Activated naive CD8-positive, alpha-beta T cell treated with anti-CD3 and anti-CD28 coated beads, Interleukin-2, amount 50 U/mL, for 24 hours (primary cell): ENCODE data around the gene LRRC36.

Experiments used
- ATAC-seq: fragments of 150-1000 bp; cut with Tn5 transposase; one replicate; pipeline ENCODE4 v1.10.0; 2021
- DNase-seq: peaks from one replicate; pipeline ENCODE4 v3.0.0; 2021
- H3K27ac Mint-ChIP-seq: one replicate; pipeline ENCODE4 v1.8.0; 2021; ENCODE audit warnings: mild to moderate bottlenecking, mixed read lengths
- H3K27me3 Mint-ChIP-seq: one replicate; pipeline ENCODE4 v1.8.0; 2021; ENCODE audit warnings: mixed read lengths
- H3K36me3 Mint-ChIP-seq: one replicate; pipeline ENCODE4 v1.8.0; 2021; ENCODE audit warnings: low read depth, mixed read lengths
- H3K4me1 Mint-ChIP-seq: one replicate; pipeline ENCODE4 v1.8.0; 2021; ENCODE audit warnings: mixed read lengths
- H3K4me3 Mint-ChIP-seq: one replicate; pipeline ENCODE4 v1.8.0; 2021; ENCODE audit warnings: mild to moderate bottlenecking, moderate library complexity, mixed read lengths
- H3K9me3 Mint-ChIP-seq: one replicate; pipeline ENCODE4 v1.8.0; 2021; ENCODE audit warnings: mixed read lengths

Gene LRRC36

DNA sequence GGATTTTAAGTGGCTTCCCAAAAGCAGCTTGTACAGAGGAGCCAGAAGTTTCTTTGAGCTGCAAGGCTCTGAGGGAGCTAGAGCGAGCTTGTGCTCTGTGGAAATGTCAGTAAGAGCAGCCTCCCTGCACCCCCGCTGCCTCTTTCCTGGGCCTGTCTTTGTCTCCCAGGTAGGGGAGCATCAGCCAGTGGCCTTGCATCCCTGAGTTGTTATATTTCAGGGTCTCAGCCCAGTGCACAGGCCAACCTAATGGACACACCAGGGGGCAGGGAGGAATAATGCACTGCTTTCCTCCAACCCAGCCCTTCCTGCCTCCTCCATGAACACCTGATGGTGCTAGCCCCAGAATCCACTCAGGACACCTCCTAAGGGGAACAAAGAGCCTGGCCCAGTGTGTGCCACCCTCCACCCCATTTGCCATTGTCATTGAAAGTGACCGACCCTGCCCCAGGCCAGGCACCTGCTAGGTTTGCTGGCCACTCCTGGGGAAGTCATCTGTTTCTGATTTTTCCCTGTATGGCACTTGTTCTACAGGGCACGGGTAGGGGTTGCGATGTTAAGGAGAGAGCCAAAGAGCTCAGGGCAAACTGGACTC, 60.3 kb downstream of the LRRC36 start:
- Mint-ChIP-seq H3K4me3 (no peak overlapping the region), H3K27me3 (peaks cover 5% of the 10 kb centered on the region), H3K36me3 (no peaks in the 10 kb centered on the region), H3K9me3 (no peaks in the 10 kb centered on the region), H3K4me1 (peaks cover 13% of the 10 kb centered on the region), H3K27ac (no peak overlapping the region)
- ATAC-seq: no peak
- DNase-seq: no peak

DNA sequence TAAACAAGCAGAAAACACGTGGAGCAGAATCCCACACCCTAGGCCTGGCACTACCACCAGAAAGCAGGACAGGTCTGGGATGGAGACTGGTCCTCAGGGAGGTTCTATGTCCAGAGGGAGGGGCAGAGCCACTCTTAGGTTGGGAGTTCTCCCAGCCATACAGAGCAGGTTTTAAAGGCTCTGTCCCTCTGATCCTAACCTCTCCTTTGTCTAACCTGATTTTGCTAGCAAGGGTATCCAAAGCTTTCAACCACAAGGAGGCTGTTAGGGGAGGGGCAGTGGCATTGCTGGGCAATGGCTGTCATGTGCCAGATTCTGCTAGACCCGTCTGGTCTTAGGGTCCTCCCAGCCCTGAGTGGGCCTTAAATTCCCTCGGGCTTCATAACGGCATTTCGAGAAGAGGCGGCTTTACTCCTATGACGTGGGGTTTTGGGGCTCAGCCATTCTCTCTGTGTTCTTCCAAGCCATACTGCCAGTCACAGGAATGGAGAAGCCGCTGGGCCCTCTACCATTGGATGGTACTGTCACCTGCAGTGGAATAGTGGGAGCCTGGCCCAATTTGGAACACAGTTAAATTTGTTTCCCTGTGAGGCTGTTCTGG, 61.0 kb downstream of the LRRC36 start:
- no peaks in the 10 kb centered on the region for H3K9me3 Mint-ChIP-seq
- peaks cover 13% of the 10 kb centered on the region for H3K4me1 Mint-ChIP-seq
- DNase-seq (no peak), ATAC-seq (no peak)
- H3K4me3 Mint-ChIP-seq: no peak overlapping the region
- H3K36me3 Mint-ChIP-seq: no peaks in the 10 kb centered on the region
- H3K27me3 Mint-ChIP-seq: peaks cover 11% of the 10 kb centered on the region
- no peak overlapping the region for H3K27ac Mint-ChIP-seq

DNA sequence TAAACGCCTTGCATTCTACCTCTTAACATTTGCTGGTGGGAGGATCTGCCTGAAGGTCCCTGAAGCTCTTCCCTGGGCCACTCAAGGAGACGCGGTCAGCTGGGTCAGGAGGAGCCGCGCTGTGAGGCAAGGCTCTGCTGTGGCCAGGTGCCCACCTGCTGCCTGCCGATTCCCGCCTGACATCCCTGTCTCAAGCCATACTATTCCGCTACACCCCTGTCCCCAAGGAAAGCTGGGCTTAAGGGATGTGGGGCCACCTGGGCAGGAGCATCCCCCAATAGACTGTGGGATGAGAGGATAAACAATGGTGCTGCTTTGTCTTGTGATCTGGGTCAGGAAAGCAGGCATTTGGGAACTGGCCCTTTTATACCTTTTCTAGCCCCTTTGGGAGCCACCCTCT, 61.6 kb downstream of the LRRC36 start:
- H3K27me3 Mint-ChIP-seq: peaks cover 12% of the 10 kb centered on the region
- no peak overlapping the region for H3K4me3 Mint-ChIP-seq
- no peaks in the 10 kb centered on the region for H3K36me3 Mint-ChIP-seq
- no peaks in the 10 kb centered on the region for H3K9me3 Mint-ChIP-seq
- DNase-seq: no peak
- ATAC-seq: no peak
- H3K4me1 Mint-ChIP-seq: peaks cover 13% of the 10 kb centered on the region
- H3K27ac Mint-ChIP-seq: no peak overlapping the region

DNA sequence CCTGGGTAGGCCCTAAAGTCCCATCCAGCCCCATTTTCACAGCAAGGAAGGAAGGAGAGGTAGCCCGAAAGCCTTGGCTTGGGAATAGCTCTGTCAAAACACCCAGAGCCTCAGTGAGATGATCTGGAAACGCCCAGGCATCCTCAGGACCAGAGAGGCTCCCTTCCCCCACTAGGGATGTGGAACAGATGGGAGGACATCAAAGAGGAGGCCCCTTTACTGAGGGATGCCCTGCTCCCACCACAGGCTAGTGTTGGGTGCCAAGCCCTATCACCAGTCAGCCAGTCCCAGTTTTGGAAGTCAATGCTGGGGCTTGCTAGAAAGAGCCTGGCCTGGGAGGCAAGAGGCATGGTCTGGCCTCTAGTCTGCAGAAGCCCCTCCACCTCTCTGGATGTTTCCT, 62.0 kb downstream of the LRRC36 start:
- H3K36me3 Mint-ChIP-seq: no peaks in the 10 kb centered on the region
- ATAC-seq (no peak), DNase-seq (no peak)
- H3K9me3 Mint-ChIP-seq: no peaks in the 10 kb centered on the region
- H3K27me3 Mint-ChIP-seq: peaks cover 13% of the 10 kb centered on the region
- H3K27ac Mint-ChIP-seq: no peak overlapping the region
- H3K4me1 Mint-ChIP-seq: peaks cover 13% of the 10 kb centered on the region
- no peak overlapping the region for H3K4me3 Mint-ChIP-seq

DNA sequence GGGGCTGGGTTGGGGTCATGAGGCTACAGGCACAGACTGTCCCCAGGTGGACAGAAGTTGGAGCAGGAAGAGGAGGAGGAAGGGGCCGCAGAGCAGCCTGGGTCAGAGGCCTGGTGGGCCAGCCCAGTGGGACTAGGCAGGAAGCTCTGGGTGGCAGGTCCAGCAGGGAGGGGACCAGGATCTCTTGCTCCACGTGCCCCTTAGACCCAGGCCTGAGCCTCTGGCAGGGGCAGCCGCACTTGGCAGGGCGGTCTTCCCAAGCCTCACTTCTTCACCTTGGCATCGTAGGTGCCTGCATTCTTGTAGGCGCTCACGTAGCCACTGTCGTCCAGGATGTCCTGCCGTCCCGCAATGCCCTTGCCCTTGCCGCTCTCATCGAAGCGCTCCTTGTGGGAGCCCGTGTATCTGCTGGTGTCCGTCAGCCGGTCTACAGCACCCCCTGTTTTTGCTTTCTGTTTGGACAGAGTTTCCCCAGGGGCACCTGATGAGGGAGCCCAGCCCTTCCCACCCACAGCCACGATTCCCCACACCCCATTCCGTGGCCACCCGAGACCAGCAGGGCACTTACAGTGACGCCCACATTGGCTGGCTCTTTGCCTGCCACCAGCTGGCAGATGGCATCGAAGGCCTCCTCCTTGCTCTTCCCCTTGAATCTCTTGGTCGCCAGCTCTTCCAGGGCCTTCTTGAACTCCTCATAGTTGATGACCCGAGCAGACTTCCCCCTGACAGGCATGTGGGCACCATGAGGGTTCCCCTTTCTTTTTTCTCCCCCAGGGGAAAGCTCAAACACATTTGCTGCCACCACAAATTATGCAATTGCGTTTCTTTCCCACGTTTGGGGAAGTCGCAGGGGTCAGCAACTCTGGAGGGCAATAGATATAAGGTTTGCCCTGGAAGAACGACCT, 63.5 kb downstream of the LRRC36 start:
- Mint-ChIP-seq H3K4me3 (no peak overlapping the region), H3K4me1 (peaks cover 12% of the 10 kb centered on the region), H3K9me3 (no peaks in the 10 kb centered on the region), H3K36me3 (no peaks in the 10 kb centered on the region), H3K27ac (no peak overlapping the region), H3K27me3 (peaks cover 25% of the 10 kb centered on the region)
- no peak for DNase-seq
- ATAC-seq: no peak

DNA sequence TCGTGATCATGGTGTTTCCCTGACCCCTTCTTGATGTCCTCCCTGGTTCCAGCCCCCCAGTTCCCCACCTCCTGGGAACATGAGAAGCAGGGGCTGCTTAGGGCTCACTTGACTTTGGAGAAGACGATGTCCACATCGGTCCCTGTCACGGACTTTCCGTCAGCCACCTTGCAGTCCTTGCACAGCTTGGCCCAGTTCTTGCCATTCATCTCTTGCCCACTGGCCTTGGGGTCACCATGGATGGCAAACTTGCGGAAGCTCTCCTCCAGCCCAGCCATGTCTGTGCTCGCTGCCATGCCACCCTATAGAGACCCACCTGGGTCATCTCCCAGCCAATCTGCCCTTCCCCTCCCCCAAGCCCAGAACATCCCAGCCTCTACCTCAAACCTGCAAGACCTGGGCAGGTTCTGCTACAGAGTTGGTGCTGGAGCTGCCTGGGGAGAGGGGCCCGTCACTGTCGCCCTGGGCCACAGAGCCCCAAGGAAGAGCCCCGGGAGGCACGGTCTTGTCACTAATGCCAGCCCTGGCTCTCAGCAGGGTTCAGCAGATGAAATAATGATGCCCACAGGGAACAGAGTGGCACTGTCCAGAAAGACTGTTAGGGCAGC, 64.3 kb downstream of the LRRC36 start:
- DNase-seq (no peak), ATAC-seq (no peak)
- peaks cover 4% of the 10 kb centered on the region for H3K4me1 Mint-ChIP-seq
- no peak overlapping the region for H3K4me3 Mint-ChIP-seq
- no peaks in the 10 kb centered on the region for H3K9me3 Mint-ChIP-seq
- H3K36me3 Mint-ChIP-seq: no peaks in the 10 kb centered on the region
- no peak overlapping the region for H3K27ac Mint-ChIP-seq
- peaks cover 32% of the 10 kb centered on the region for H3K27me3 Mint-ChIP-seq

DNA sequence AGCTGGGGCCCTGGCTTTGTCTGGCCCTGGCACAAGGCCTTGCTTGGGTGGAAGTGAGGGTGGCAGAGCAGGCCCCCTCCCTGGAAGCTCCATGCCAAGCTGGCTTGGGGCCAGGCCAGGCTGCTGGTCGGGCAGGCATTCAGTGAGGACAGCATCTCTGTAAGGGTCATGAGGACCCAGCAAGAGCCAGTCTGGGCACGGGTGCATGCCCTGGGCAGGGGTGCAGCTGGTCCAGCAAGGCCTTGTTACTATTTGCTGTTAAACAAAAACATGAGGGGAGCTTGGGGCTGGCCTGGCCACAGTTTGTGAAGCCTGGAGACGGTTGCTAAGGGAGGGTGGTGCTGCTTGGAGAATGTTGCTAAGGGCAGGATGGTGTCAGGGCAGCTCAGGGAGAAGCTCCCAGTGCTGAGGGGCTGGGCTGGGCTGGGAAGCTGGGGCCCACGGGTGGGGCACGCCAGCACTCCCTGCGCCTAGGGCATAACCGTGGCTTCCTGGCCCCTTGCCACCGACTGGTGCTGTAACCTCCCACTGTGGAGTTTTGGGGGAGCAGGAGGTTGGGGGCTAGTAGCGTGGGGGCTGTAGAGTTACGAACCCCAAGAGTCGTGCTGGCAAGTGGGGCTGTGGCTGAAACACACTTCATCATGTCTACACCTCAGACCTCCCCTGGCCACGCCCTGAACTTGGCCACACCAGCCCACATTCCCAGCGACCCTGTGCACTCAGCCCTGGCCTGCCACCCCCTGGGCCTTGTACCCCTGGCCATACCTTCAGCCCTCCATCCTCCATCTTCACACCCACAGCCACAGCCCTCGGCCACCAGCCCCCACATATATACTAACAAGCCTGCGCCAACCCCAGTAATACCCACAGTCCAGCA, 65.0 kb downstream of the LRRC36 start:
- Mint-ChIP-seq H3K27me3 (peaks cover 32% of the 10 kb centered on the region), H3K4me3 (no peak overlapping the region), H3K27ac (no peak overlapping the region), H3K36me3 (no peaks in the 10 kb centered on the region), H3K9me3 (no peaks in the 10 kb centered on the region), H3K4me1 (peaks cover 4% of the 10 kb centered on the region)
- ATAC-seq: no peak
- DNase-seq: no peak

DNA sequence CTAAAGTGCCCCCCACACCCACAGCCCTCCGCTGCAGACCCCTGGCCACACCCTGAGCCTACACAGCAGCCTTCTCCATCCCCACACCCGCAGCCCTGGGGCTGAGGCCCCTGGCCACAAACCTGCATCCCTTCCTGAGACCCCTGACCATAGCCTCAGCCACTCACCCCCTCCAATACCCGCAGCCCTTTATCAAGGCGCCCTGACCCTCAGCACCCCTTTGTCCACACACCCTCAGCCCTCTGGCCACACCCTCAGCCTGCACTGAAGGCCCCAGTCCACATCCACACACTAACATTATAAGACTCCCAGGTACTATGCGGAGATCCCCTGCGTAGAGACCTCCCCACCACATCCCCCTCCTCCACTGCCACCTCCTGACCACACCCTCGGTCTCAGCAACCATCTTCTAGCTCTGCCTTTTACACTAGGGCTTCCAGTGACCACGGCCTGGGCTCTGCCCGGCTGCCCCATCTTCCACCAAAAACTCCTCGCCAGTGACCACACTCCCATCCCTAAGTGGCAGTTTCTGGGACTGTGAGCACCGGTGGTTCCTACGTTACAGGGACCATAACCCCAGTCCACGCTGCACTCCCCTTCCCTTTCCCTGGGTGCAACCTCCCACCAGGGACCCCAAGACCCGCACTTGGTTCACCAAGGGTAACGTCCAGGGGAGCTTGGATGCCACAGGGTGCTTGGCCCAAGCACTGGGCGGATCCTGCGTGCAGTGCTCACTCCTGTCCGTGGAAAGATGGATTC, 65.9 kb downstream of the LRRC36 start:
- no peak overlapping the region for H3K4me3 Mint-ChIP-seq
- peaks cover 4% of the 10 kb centered on the region for H3K4me1 Mint-ChIP-seq
- H3K27ac Mint-ChIP-seq: no peak overlapping the region
- DNase-seq (no peak), ATAC-seq (no peak)
- H3K27me3 Mint-ChIP-seq: peaks cover 32% of the 10 kb centered on the region
- H3K36me3 Mint-ChIP-seq: no peaks in the 10 kb centered on the region
- no peaks in the 10 kb centered on the region for H3K9me3 Mint-ChIP-seq

DNA sequence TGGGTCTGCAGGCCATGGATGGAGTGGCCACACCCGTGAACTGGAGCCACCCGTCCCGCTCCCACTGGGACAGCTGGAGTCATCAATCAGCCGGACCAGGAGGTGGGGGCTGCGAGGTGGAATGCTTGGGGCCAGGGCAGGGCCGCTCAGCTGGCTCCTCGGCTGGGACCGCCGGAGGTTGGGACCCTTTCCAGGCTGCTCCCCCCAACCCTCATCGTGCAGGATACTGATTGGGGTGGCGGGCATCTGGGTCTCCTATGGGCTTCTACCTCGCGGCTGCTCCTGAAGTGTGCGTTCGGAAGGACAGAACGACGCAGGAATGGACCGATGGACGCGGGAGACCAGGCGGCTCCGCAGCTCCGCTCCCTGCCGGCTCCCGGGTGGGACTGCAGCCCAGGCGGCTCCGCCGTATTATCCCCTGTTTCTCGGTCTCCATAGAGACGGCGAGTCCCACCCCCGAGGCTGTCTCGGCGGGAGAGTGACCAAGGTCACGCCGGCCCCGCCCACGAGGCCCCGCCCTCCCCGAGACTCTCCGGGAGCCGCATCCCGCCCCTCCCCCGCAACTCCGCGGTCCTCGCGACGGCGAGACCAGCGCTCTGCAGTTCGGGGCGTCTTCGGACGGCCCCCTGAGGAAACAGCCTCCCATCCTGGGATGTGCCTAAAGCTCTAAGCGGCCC, 66.6 kb downstream of the LRRC36 start, which contains the start of gene TPPP3:
TPPP3 (minus strand) TSS at position 388 of the 677 bp plus-strand sequence. CDS start 2,387 bp downstream, outside the sequence.
- no peaks in the 10 kb centered on the region for H3K9me3 Mint-ChIP-seq
- H3K27ac Mint-ChIP-seq: no peak within 1 kb of the TSS
- peak within 1 kb of the TSS; percentile 14 for H3K4me3 Mint-ChIP-seq
- DNase-seq (peak; percentile 61), ATAC-seq (peak; percentile 48)
- H3K36me3 Mint-ChIP-seq: no peaks in the 10 kb centered on the region
- H3K27me3 Mint-ChIP-seq: peaks cover 32% of the 10 kb centered on the region
- peaks cover 4% of the 10 kb centered on the region for H3K4me1 Mint-ChIP-seq

DNA sequence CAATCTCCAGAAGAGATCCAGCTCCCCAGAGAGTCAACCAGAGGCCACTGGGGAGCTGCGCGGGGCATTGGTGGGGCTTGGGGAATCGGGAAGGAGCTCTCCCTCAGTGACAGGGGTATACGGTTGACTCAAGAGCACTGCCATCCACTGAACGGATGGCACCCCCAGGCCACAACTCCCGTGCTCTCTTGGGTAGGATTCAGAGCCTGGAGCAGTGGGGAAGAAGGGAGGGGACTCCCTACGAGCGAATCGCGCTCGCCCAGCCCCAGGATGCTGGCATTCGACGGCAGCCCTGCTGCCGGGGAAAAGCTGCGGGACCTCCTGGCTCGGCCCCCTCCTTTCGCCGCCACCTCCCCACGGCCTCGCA, 67.2 kb downstream of the LRRC36 start:
- no peak for DNase-seq
- peak; percentile 5 for ATAC-seq
- no peak overlapping the region for H3K27ac Mint-ChIP-seq
- H3K9me3 Mint-ChIP-seq: no peaks in the 10 kb centered on the region
- H3K27me3 Mint-ChIP-seq: peaks cover 33% of the 10 kb centered on the region
- H3K36me3 Mint-ChIP-seq: no peaks in the 10 kb centered on the region
- peaks cover 4% of the 10 kb centered on the region for H3K4me1 Mint-ChIP-seq
- peak overlapping the region; percentile 14 for H3K4me3 Mint-ChIP-seq

DNA sequence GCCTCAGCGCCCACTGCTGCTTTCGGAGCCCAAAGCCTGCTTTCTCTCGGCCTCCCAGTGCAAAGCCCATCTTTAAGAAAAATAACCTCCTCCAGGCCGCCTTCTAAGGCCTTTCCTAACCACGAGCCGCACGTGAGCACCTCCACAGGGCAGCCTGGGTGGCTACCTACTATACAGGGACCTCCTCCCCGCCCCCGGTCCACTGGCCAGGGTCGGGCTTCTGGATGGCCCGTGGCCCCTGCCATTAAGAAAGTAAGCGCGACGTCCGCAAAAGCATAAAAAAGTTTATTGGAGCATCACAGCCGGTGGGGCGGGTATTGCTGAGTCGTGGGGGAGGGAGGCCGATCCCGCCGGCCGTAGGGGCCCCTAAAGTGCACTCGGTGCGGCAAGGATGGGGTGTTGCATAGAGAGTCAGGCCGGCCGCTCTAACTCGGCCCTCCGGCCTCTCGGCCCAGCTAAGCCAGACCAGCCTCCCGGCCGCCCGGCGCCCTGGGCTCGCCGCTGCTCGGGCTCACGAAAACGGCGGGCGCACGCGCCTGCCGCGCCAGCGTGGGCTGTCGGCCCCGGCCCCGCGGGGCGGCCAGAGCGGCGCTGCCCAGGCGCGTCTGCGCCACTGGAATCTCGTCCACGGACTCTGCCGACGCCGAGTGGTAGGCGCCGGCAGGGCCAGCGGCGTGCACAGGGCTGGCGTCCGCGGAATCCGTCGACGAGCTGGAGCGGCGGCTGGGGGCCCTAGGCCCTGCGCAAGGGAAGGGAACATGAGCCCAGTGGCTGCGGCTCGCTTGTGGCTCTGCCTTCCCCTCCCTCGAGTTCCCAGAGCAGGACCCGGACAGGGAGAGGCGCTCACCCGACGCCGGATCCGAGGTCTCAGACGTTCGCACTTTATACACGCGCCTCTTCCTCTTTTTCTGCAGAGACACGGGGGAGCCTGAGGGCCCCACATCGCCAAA, 67.8 kb downstream of the LRRC36 start:
- Mint-ChIP-seq H3K36me3 (no peaks in the 10 kb centered on the region), H3K4me1 (peaks cover 4% of the 10 kb centered on the region), H3K27me3 (peaks cover 32% of the 10 kb centered on the region), H3K9me3 (no peaks in the 10 kb centered on the region), H3K4me3 (peak overlapping the region; percentile 14), H3K27ac (no peak overlapping the region)
- DNase-seq: no peak
- ATAC-seq: no peak

DNA sequence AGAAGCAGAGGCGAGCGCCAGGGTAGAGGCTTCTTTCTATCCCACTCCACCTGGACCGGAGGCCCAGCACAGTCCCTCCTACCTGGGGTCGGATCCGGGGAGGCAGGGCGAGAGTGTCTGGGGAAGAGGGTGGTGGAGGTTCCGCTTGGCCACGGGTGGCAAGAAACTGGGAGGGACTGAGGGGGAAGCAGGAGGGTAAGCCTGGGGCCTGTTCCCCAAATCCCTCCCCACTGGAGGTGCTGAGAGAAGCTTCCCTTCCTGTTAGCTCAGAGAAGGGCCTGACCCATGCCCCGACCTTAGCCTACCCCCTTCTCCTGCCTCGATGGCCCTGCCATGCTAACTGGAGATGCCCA, 68.5 kb downstream of the LRRC36 start:
- H3K27ac Mint-ChIP-seq: no peak overlapping the region
- no peaks in the 10 kb centered on the region for H3K9me3 Mint-ChIP-seq
- H3K36me3 Mint-ChIP-seq: no peaks in the 10 kb centered on the region
- no peak overlapping the region for H3K4me3 Mint-ChIP-seq
- DNase-seq (no peak), ATAC-seq (no peak)
- peaks cover 4% of the 10 kb centered on the region for H3K4me1 Mint-ChIP-seq
- H3K27me3 Mint-ChIP-seq: peaks cover 32% of the 10 kb centered on the region
